ENCODE data around the gene PDGFB. TPM values are rescaled to one million over a fixed set of nuclear protein-coding genes. Genes with fewer than 3 reads are reported as not detected.

Gene PDGFB
- 10 to 100 TPM; 11.7 to 13.3 TPM for total RNA-seq

GRCh38 chr22:39244496-39245129 lies at the start of gene PDGFB:
Gene PDGFB (minus strand): TSS chr22:39244982. CDS start chr22:39243963, 1,019 bp downstream.
- intact Hi-C loops (cut with micrococcal nuclease) = loop anchor here (10.0 kb wide), 1 partner anchor 280 kb away; the partner anchor contains the start of gene ATF4
- H3K27me3 Mint-ChIP-seq = peaks cover 9% of the 10 kb centered on the region
- DNase-seq = no peak

GRCh38 chr22:39293766-39294368 lies 49.1 kb upstream of the PDGFB start:
- no peaks in the 10 kb centered on the region for H3K9me3 Mint-ChIP-seq
- H3K4me3 Mint-ChIP-seq = no peak overlapping the region
- POLR2A ChIA-PET = no interaction called here
- DNase-seq = no peak
- H3K4me1 Mint-ChIP-seq (ENCODE audit: low read depth) = no peaks in the 10 kb centered on the region
- H3K27me3 Mint-ChIP-seq = peaks cover 9% of the 10 kb centered on the region
- H3K27ac Mint-ChIP-seq = no peak overlapping the region
- CTCF ChIA-PET = interaction anchor here (0.8 kb wide), 2 partner anchors 20 to 151 kb away, joined by 3 read pairs; no protein-coding TSS in a partner anchor
- intact Hi-C loops (cut with micrococcal nuclease) = no loop called here
- H3K36me3 Mint-ChIP-seq = no peaks in the 10 kb centered on the region

More at GRCh38 chr22:39244496-39245129, at the start of gene PDGFB:
- ChIA-PET POLR2A (interaction anchor here (1.8 kb wide), 1 partner anchor 75 kb away, joined by 5 read pairs; the partner anchor contains the start of gene RPL3), CTCF (interaction anchor here (0.6 kb wide), 1 partner anchor 570 kb away, joined by 3 read pairs; no protein-coding TSS in a partner anchor)
- H3K4me3 Mint-ChIP-seq = peak within 1 kb of the TSS; percentile 79
- H3K9me3 Mint-ChIP-seq = no peaks in the 10 kb centered on the region
- peak within 1 kb of the TSS; percentile 23 for H3K27ac Mint-ChIP-seq
- peaks cover 34% of the 10 kb centered on the region for H3K4me1 Mint-ChIP-seq (ENCODE audit: low read depth)
- peaks cover 5% of the 10 kb centered on the region for H3K36me3 Mint-ChIP-seq

GRCh38 chr22:39292561-39293074 lies 47.8 kb upstream of the PDGFB start:
- H3K27me3 Mint-ChIP-seq = peaks cover 4% of the 10 kb centered on the region
- no peaks in the 10 kb centered on the region for H3K36me3 Mint-ChIP-seq
- no peak overlapping the region for H3K27ac Mint-ChIP-seq
- POLR2A ChIA-PET = no interaction called here
- H3K9me3 Mint-ChIP-seq = no peaks in the 10 kb centered on the region
- peaks cover 1% of the 10 kb centered on the region for H3K4me1 Mint-ChIP-seq (ENCODE audit: low read depth)
- intact Hi-C loops (cut with micrococcal nuclease) = no loop called here
- DNase-seq = no peak
- H3K4me3 Mint-ChIP-seq = no peak overlapping the region
- CTCF ChIA-PET = interaction anchor here (0.6 to 1.1 kb wide), 2 partner anchors 14 to 40 kb away, joined by 3 read pairs; no protein-coding TSS in a partner anchor

- no peak overlapping the region for H3K4me3 Mint-ChIP-seq
- ChIA-PET POLR2A (no interaction called here), CTCF (interaction anchor here (0.6 to 2.2 kb wide), 3 partner anchors 14 to 121 kb away, joined by 3 to 6 read pairs (median 3); no protein-coding TSS in a partner anchor)
- intact Hi-C loops (cut with micrococcal nuclease) = no loop called here
- H3K9me3 Mint-ChIP-seq = no peaks in the 10 kb centered on the region
- H3K36me3 Mint-ChIP-seq = no peaks in the 10 kb centered on the region
- H3K4me1 Mint-ChIP-seq (ENCODE audit: low read depth) = peaks cover 3% of the 10 kb centered on the region
- peaks cover 4% of the 10 kb centered on the region for H3K27me3 Mint-ChIP-seq
- H3K27ac Mint-ChIP-seq = no peak overlapping the region
- no peak for DNase-seq
Measured at GRCh38 chr22:39292031-39292462, 47.3 kb upstream of the PDGFB start.

- Mint-ChIP-seq H3K36me3 (no peaks in the 10 kb centered on the region), H3K27ac (no peak overlapping the region), H3K27me3 (peaks cover 3% of the 10 kb centered on the region), H3K4me3 (no peak overlapping the region), H3K9me3 (no peaks in the 10 kb centered on the region), H3K4me1 (ENCODE audit: low read depth) (peaks cover 3% of the 10 kb centered on the region)
- ChIA-PET CTCF (interaction anchor here (1.1 to 2.2 kb wide), 2 partner anchors 15 to 120 kb away, joined by 3 to 6 read pairs; no protein-coding TSS in a partner anchor), POLR2A (no interaction called here)
- DNase-seq = no peak
- intact Hi-C loops (cut with micrococcal nuclease) = no loop called here
Measured at GRCh38 chr22:39291523-39291922, 46.7 kb upstream of the PDGFB start.

GRCh38 chr22:39290724-39291161 lies 46.0 kb upstream of the PDGFB start:
- intact Hi-C loops (cut with micrococcal nuclease) = no loop called here
- ChIA-PET CTCF (interaction anchor here (2.2 kb wide), 1 partner anchor 120 kb away, joined by 6 read pairs; no protein-coding TSS in a partner anchor), POLR2A (no interaction called here)
- no peak for DNase-seq
- H3K36me3 Mint-ChIP-seq = peaks cover 3% of the 10 kb centered on the region
- H3K9me3 Mint-ChIP-seq = no peaks in the 10 kb centered on the region
- H3K27me3 Mint-ChIP-seq = no peaks in the 10 kb centered on the region
- peaks cover 3% of the 10 kb centered on the region for H3K4me1 Mint-ChIP-seq (ENCODE audit: low read depth)
- no peak overlapping the region for H3K4me3 Mint-ChIP-seq
- no peak overlapping the region for H3K27ac Mint-ChIP-seq

GRCh38 chr22:39289975-39290720 lies 45.4 kb upstream of the PDGFB start:
- peaks cover 3% of the 10 kb centered on the region for H3K4me1 Mint-ChIP-seq (ENCODE audit: low read depth)
- CTCF ChIA-PET = interaction anchor here (2.2 kb wide), 1 partner anchor 119 kb away, joined by 6 read pairs; no protein-coding TSS in a partner anchor
- POLR2A ChIA-PET = no interaction called here
- intact Hi-C loops (cut with micrococcal nuclease) = no loop called here
- H3K27me3 Mint-ChIP-seq = no peaks in the 10 kb centered on the region
- no peak overlapping the region for H3K27ac Mint-ChIP-seq
- H3K36me3 Mint-ChIP-seq = peaks cover 3% of the 10 kb centered on the region
- H3K9me3 Mint-ChIP-seq = peaks cover 2% of the 10 kb centered on the region
- H3K4me3 Mint-ChIP-seq = no peak overlapping the region
- no peak for DNase-seq

GRCh38 chr22:39289533-39289932 lies 44.8 kb upstream of the PDGFB start:
- no peaks in the 10 kb centered on the region for H3K27me3 Mint-ChIP-seq
- POLR2A ChIA-PET = no interaction called here

GRCh38 chr22:39288135-39288898 lies 43.5 kb upstream of the PDGFB start:
- H3K27ac Mint-ChIP-seq = no peak overlapping the region

More at GRCh38 chr22:39289533-39289932, 44.8 kb upstream of the PDGFB start:
- DNase-seq = no peak
- Mint-ChIP-seq H3K36me3 (peaks cover 3% of the 10 kb centered on the region), H3K4me1 (ENCODE audit: low read depth) (peaks cover 3% of the 10 kb centered on the region), H3K27ac (no peak overlapping the region), H3K9me3 (peaks cover 8% of the 10 kb centered on the region), H3K4me3 (no peak overlapping the region)
- intact Hi-C loops (cut with micrococcal nuclease) = no loop called here
- CTCF ChIA-PET = no interaction called here

GRCh38 chr22:39287076-39287725 lies 42.4 kb upstream of the PDGFB start:
- ChIA-PET CTCF (interaction anchor here (0.9 kb wide), 1 partner anchor 116 kb away, joined by 3 read pairs; no protein-coding TSS in a partner anchor), POLR2A (no interaction called here)
- peaks cover 3% of the 10 kb centered on the region for H3K36me3 Mint-ChIP-seq
- intact Hi-C loops (cut with micrococcal nuclease) = no loop called here
- no peak overlapping the region for H3K4me3 Mint-ChIP-seq
- H3K27ac Mint-ChIP-seq = no peak overlapping the region
- DNase-seq = no peak
- H3K27me3 Mint-ChIP-seq = no peaks in the 10 kb centered on the region
- peaks cover 3% of the 10 kb centered on the region for H3K4me1 Mint-ChIP-seq (ENCODE audit: low read depth)
- H3K9me3 Mint-ChIP-seq = peaks cover 8% of the 10 kb centered on the region

More at GRCh38 chr22:39288135-39288898, 43.5 kb upstream of the PDGFB start:
- intact Hi-C loops (cut with micrococcal nuclease) = no loop called here
- H3K36me3 Mint-ChIP-seq = peaks cover 3% of the 10 kb centered on the region
- H3K4me3 Mint-ChIP-seq = no peak overlapping the region
- no peaks in the 10 kb centered on the region for H3K27me3 Mint-ChIP-seq
- CTCF ChIA-PET = no interaction called here
- H3K9me3 Mint-ChIP-seq = peaks cover 8% of the 10 kb centered on the region
- no peak for DNase-seq
- peaks cover 3% of the 10 kb centered on the region for H3K4me1 Mint-ChIP-seq (ENCODE audit: low read depth)
- POLR2A ChIA-PET = no interaction called here

GRCh38 chr22:39284983-39285382 lies 40.2 kb upstream of the PDGFB start:
- CTCF ChIA-PET = no interaction called here
- Mint-ChIP-seq H3K36me3 (peaks cover 3% of the 10 kb centered on the region), H3K9me3 (peaks cover 8% of the 10 kb centered on the region), H3K27me3 (no peaks in the 10 kb centered on the region), H3K4me3 (no peak overlapping the region), H3K4me1 (ENCODE audit: low read depth) (peaks cover 3% of the 10 kb centered on the region), H3K27ac (no peak overlapping the region)
- DNase-seq = no peak
- intact Hi-C loops (cut with micrococcal nuclease) = no loop called here
- POLR2A ChIA-PET = no interaction called here

All from activated CD4-positive, alpha-beta memory T cell treated with anti-CD3 and anti-CD28 coated beads for 36 hours (primary cell).